Fibroblast of upper back skin (primary cell): ENCODE results near the gene MAML3.

ENCODE experiments used
- DNase-seq: peaks from one replicate; pipeline ENCODE4 v3.0.0-alpha.2; 2013

Gene MAML3

GRCh38 chr4:139986689-139987501, 167.1 kb downstream of the MAML3 start:
- peak; percentile 13 for DNase-seq

- no peak for DNase-seq
Observed at GRCh38 chr4:139986106-139986505, 167.9 kb downstream of the MAML3 start.

- no peak for DNase-seq
Observed at GRCh38 chr4:139985401-139985800, 168.6 kb downstream of the MAML3 start.

- DNase-seq = no peak
Observed at GRCh38 chr4:139984471-139984870, 169.5 kb downstream of the MAML3 start.

- DNase-seq = no peak
Observed at GRCh38 chr4:139978692-139979091, 175.3 kb downstream of the MAML3 start.

- no peak for DNase-seq
Observed at GRCh38 chr4:139977838-139978609, 176.0 kb downstream of the MAML3 start.

- peak; percentile 33 for DNase-seq
Observed at GRCh38 chr4:139975830-139976272, 178.1 kb downstream of the MAML3 start.

- peak; percentile 53 for DNase-seq
Observed at GRCh38 chr4:139973616-139974015, 180.4 kb downstream of the MAML3 start.

GRCh38 chr4:139973015-139973414, 181.0 kb downstream of the MAML3 start:
- peak; percentile 78 for DNase-seq

GRCh38 chr4:139972305-139972704, 181.7 kb downstream of the MAML3 start:
- no peak for DNase-seq

GRCh38 chr4:139971111-139971510, 182.9 kb downstream of the MAML3 start:
- no peak for DNase-seq

- no peak for DNase-seq
Observed at GRCh38 chr4:139969635-139970266, 184.2 kb downstream of the MAML3 start.

- no peak for DNase-seq
Observed at GRCh38 chr4:139968831-139969230, 185.2 kb downstream of the MAML3 start.

- DNase-seq = no peak
Observed at GRCh38 chr4:139966383-139966782, 187.6 kb downstream of the MAML3 start.

- no peak for DNase-seq
Observed at GRCh38 chr4:139965789-139966188, 188.2 kb downstream of the MAML3 start.

- no peak for DNase-seq
Observed at GRCh38 chr4:139963708-139964107, 190.3 kb downstream of the MAML3 start.

- DNase-seq = no peak
Observed at GRCh38 chr4:139962130-139962684, 191.8 kb downstream of the MAML3 start.

- no peak for DNase-seq
Observed at GRCh38 chr4:139961344-139961946, 192.5 kb downstream of the MAML3 start.

- no peak for DNase-seq
Observed at GRCh38 chr4:139959396-139959795, 194.6 kb downstream of the MAML3 start.

- no peak for DNase-seq
Observed at GRCh38 chr4:139958739-139959098, 195.3 kb downstream of the MAML3 start.

- no peak for DNase-seq
Observed at GRCh38 chr4:139957986-139958738, 195.8 kb downstream of the MAML3 start.

- no peak for DNase-seq
Observed at GRCh38 chr4:139957065-139957464, 196.9 kb downstream of the MAML3 start.
